Measurements from ENCODE around the gene FIBCD1. TPM values are rescaled to one million over a fixed set of nuclear protein-coding genes. Genes with fewer than 3 reads are reported as not detected.

Gene FIBCD1
- total and polyA plus RNA-seq, 2 of the 8 experiments (the other 6 are each of a cell fraction or from before 2014, with no cell fraction given), result 6.1 to 8.8 TPM

GRCh38 chr9:130867556-130867955, 71.5 kb downstream of the FIBCD1 start:
- Histone ChIP-seq H2AK5ac (ENCODE audit: low read depth, low read length) (no peak overlapping the region), H3K36me3 (ENCODE audit: control insufficient read depth in 2 of 4, insufficient read depth in 4 of 4, low read length in 3 of 4) (peaks cover 12 to 24% (median 16%) of the 10 kb centered on the region in 4 experiments), H3K23ac (ENCODE audit: insufficient read length) (no peak overlapping the region), H3K4ac (replicated peaks; ENCODE audit: insufficient read length, low read depth, low read length) (no peak overlapping the region), H2BK12ac (ENCODE audit: low read depth, low read length) (no peak overlapping the region), H3K79me1 (ENCODE audit: low read depth, low read length) (peaks cover 7% of the 10 kb centered on the region; the same call in 1 of the 2 replicates), H4K20me1 (replicated peaks in 1 of 2; ENCODE audit: control insufficient read depth in 1 of 2, insufficient read depth in 2 of 2, low read length in 2 of 2) (peaks cover 9 to 15% of the 10 kb centered on the region in 2 experiments), H3K79me2 (ENCODE audit: control insufficient read depth in 1 of 2, insufficient read depth in 2 of 2, low read length in 2 of 2) (peaks cover 4 to 36% of the 10 kb centered on the region in 2 experiments; a peak in 3 of 4 replicates), H3K4me1 (replicated peaks in 1 of 4; ENCODE audit: control insufficient read depth in 3 of 4, insufficient read depth in 4 of 4, low read length in 3 of 4) (no peaks in the 10 kb centered on the region), H3K9ac (replicated peaks in 1 of 4; ENCODE audit: extremely low read depth in 1 of 4, low read depth in 3 of 4, low read length in 3 of 4) (no peak overlapping the region), H3K4me3 (ENCODE audit: extremely low read depth in 1 of 4, insufficient read depth in 2 of 4, low read depth in 3 of 4, low read length in 4 of 4) (no peak overlapping the region), H2BK15ac (ENCODE audit: low read length) (no peak overlapping the region), H3K27ac (ENCODE audit: low read depth, low read length) (no peak overlapping the region), H3K56ac (replicated peaks; ENCODE audit: insufficient read length, low read depth, low read length) (no peak overlapping the region), H3K27me3 (replicated peaks in 1 of 4; ENCODE audit: control insufficient read depth in 3 of 4, extremely low read depth in 1 of 4, insufficient read depth in 3 of 4, low read length in 3 of 4) (no peaks in the 10 kb centered on the region), H4K8ac (ENCODE audit: extremely low read depth, insufficient read depth, low read length) (no peak overlapping the region), H3K14ac (ENCODE audit: insufficient read length) (no peak overlapping the region), H4K5ac (ENCODE audit: insufficient read length, low read depth, low read length) (no peak overlapping the region), H3K9me3 (ENCODE audit: insufficient read depth in 2 of 2, low read depth in 1 of 2, low read length in 1 of 2) (no peaks in the 10 kb centered on the region), H3K23me2 (ENCODE audit: low read depth, low read length) (no peaks in the 10 kb centered on the region), H3K4me2 (ENCODE audit: insufficient read depth in 1 of 2, low read depth in 2 of 2, low read length in 2 of 2) (no peak overlapping the region), H4K91ac (replicated peaks; ENCODE audit: insufficient read length, low read length) (no peak overlapping the region), H2BK120ac (replicated peaks; ENCODE audit: low read depth, low read length) (no peak overlapping the region), H2AFZ (ENCODE audit: low read length) (no peak overlapping the region), H2BK5ac (ENCODE audit: low read depth, low read length) (no peak overlapping the region), H2BK20ac (ENCODE audit: low read length) (no peak overlapping the region), H3K18ac (ENCODE audit: extremely low read depth, low read length) (no peak overlapping the region)
- TF ChIP-seq RAD21 (IDR thresholded peaks at IDR 0.05 in 1 of 2, conservative IDR thresholded peaks at IDR 0.05 in 1 of 2; ENCODE audit: low read depth in 2 of 2, low read length in 2 of 2) (no peak), BCL11A (IDR thresholded peaks at IDR 0.05; ENCODE audit: low read depth in 2 of 2, low read length in 2 of 2) (no peak), SUZ12 (IDR thresholded peaks at IDR 0.05; ENCODE audit: low read length) (no peak), SRF (IDR thresholded peaks at IDR 0.05; ENCODE audit: low read depth, low read length) (no peak), RXRA (IDR thresholded peaks at IDR 0.05; ENCODE audit: insufficient read depth, low read depth, low read length) (no peak), EP300 (IDR thresholded peaks at IDR 0.05; ENCODE audit: borderline replicate concordance in 1 of 2, low read depth in 2 of 2, low read length in 2 of 2) (no peak), CREB1 (IDR thresholded peaks at IDR 0.05) (no peak), JUND (IDR thresholded peaks at IDR 0.05; ENCODE audit: low read length) (no peak), NRF1 (IDR thresholded peaks at IDR 0.05; ENCODE audit: low read depth, low read length) (no peak), KDM1A (IDR thresholded peaks at IDR 0.05; ENCODE audit: borderline replicate concordance, low read length) (no peak)
- FAIRE-seq, result no peak
- WGBS, 2 experiments (ENCODE audit: extremely low coverage in 1 of 2, insufficient coverage in 1 of 2, insufficient read length in 1 of 2, insufficient replicate concordance in 2 of 2, low coverage in 1 of 2, low lambda C conversion rate in 2 of 2, missing lambda C conversion rate in 1 of 2), result 91% methylated on average over 9 of the region's 9 CpGs; no CpG with 5 or more reads in 1 of the 2 experiments
- POLR2A ChIA-PET (ENCODE audit: partially characterized antibody), result interaction anchor here (1.9 kb wide), 1 partner anchor 18 kb away, joined by 4 read pairs; no protein-coding TSS in a partner anchor
- CTCF ChIA-PET (ENCODE audit: partially characterized antibody), result interaction anchor here (0.7 to 12.4 kb wide), 33 partner anchors 9 to 259 kb away, joined by 3 to 317 read pairs (median 7); partner anchors contain the start of gene FIBCD1
- DNase-seq (ENCODE audit: low read depth in 1 of 2, low spot score in 2 of 2), result no peak
